ENCODE results near the gene ZNF474. TPM values are rescaled to one million over a fixed set of nuclear protein-coding genes. Genes with fewer than 3 reads are reported as not detected.

Gene ZNF474
- total RNA-seq, 1 donor from 2014 or later = 2.6 TPM

DNA sequence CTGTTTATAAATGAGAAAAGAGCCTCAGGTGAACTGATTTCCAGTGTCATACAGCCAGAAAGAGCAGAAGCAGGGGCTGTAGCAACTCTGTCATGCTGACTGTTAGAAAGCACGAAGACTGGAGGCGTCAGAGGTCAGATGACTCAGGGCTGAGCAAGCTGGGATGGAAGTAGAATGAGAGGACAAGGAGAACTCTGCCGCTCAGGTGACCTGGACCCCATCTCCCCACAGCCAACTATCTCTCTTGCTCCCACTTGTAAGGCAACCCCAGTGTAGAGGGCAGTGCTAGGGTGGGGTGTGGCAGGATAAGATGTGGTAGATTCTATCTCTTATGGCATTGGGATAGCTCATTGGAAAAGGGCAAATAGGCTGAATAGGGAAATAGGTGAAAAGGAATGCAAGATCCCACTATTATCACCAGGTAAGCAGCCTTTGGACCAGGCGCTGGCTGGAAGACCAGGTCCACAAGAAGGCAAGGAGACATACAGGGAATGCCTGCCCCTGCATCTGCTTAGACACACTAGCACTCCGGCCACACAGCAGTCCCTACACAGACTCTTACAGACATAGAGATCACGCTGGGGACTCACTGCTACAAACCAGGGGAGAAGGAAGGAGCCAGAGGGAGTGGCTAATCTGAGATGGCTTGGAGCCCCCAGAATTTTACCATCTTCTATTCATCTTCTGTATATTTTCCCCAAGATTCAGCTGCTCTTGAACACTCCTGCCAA, 30.1 kb upstream of the ZNF474 start:
- no peaks in the 10 kb centered on the region for H3K4me1 ChIP-seq (ENCODE audit: control insufficient read depth in 3 of 3, insufficient read depth in 3 of 3, low read length in 3 of 3)
- no peak overlapping the region for H3K27ac ChIP-seq (ENCODE audit: low read depth, low read length)
- H3K9me3 ChIP-seq (ENCODE audit: control insufficient read depth in 3 of 3, low read length in 3 of 3) = no peaks in the 10 kb centered on the region
- no peaks in the 10 kb centered on the region for H3K36me3 ChIP-seq (ENCODE audit: control insufficient read depth in 3 of 3, insufficient read depth in 3 of 3, low read length in 3 of 3)
- no peak overlapping the region for H3K4me3 ChIP-seq (ENCODE audit: low read length in 3 of 3)
- H3K27me3 ChIP-seq (ENCODE audit: control insufficient read depth in 3 of 3, insufficient read depth in 3 of 3, low read length in 3 of 3) = no peaks in the 10 kb centered on the region
- H3K9ac ChIP-seq (ENCODE audit: low read depth in 1 of 3, low read length in 3 of 3) = no peak overlapping the region

DNA sequence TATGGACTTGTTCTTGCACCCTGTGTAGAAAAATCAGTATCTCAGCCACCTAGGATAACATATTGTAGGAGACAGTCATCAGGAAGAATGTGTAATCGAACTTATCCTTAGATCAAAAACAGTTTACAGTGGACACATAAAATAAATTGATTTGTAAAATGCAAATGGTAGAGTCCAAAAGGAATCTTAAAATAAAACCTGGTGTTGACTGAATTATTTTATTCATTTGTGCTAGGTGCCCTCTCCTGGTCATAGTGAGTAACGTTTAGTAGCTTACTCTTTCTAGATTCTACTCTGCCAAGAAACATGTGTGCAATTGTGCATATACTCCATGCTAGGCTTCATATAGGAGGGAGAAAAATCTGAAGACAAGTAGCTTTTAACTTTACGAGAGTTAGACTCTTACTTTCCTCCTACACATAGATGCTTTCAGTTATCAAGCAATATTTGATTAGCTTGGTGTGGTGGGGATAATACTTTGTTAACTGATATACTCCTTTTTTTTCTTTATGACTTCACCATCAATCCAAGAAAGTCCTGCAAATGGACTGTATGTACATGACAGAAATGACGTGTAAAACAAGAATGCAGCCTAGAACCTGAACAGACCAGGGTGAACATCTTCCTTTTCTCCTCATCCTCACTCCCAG, 27.6 kb upstream of the ZNF474 start:
- no peak overlapping the region for H3K9ac ChIP-seq (ENCODE audit: low read depth in 1 of 3, low read length in 3 of 3)
- H3K27me3 ChIP-seq (ENCODE audit: control insufficient read depth in 3 of 3, insufficient read depth in 3 of 3, low read length in 3 of 3) = no peaks in the 10 kb centered on the region
- H3K4me1 ChIP-seq (ENCODE audit: control insufficient read depth in 3 of 3, insufficient read depth in 3 of 3, low read length in 3 of 3) = no peaks in the 10 kb centered on the region
- no peaks in the 10 kb centered on the region for H3K9me3 ChIP-seq (ENCODE audit: control insufficient read depth in 3 of 3, low read length in 3 of 3)
- H3K4me3 ChIP-seq (ENCODE audit: low read length in 3 of 3) = no peak overlapping the region
- H3K27ac ChIP-seq (ENCODE audit: low read depth, low read length) = no peak overlapping the region
- H3K36me3 ChIP-seq (ENCODE audit: control insufficient read depth in 3 of 3, insufficient read depth in 3 of 3, low read length in 3 of 3) = no peaks in the 10 kb centered on the region

DNA sequence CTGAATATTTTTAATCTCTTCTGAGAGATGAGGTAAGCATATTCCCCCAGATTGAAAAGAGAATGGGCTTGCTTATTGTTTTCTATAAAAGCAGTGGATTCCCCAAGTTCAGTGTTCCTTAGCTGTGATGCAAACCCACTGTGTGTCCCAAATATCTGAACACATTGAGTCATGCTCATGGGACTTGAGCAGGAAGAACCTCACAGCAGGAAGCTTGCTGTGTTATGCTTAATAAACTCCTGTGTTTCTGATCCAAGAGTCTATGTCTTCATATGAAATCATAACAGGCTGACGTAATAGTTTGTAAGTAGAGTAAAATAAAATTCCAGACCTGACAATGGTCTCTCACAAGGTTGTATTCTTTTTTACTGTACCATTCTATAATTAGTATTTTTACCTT, 26.5 kb upstream of the ZNF474 start:
- H3K27ac ChIP-seq (ENCODE audit: low read depth, low read length) = no peak overlapping the region
- no peaks in the 10 kb centered on the region for H3K36me3 ChIP-seq (ENCODE audit: control insufficient read depth in 3 of 3, insufficient read depth in 3 of 3, low read length in 3 of 3)
- H3K9ac ChIP-seq (ENCODE audit: low read depth in 1 of 3, low read length in 3 of 3) = no peak overlapping the region

DNA sequence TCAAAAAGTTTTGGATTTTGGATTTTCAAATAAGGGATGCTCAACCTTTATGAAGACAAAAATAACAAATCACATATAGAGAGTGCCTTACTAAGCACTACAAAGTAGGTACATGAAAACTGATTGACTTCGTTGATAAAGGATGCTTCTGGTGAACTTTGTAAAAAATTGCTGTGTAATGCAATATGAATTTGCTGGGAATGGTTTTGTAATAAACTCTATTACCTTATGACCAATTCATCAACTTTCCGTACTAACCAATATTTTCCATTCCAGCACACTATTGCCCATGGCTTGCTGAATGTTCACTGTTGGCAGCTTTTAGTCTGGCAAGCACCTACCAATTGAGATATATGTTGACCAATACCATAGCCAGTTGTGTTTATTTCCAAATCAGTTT, 23.4 kb upstream of the ZNF474 start:
- H3K4me3 ChIP-seq (ENCODE audit: low read length in 3 of 3) = no peak overlapping the region
- H3K9me3 ChIP-seq (ENCODE audit: control insufficient read depth in 3 of 3, low read length in 3 of 3) = no peaks in the 10 kb centered on the region
- H3K27ac ChIP-seq (ENCODE audit: low read depth, low read length) = no peak overlapping the region
- no peaks in the 10 kb centered on the region for H3K4me1 ChIP-seq (ENCODE audit: control insufficient read depth in 3 of 3, insufficient read depth in 3 of 3, low read length in 3 of 3)
- H3K27me3 ChIP-seq (ENCODE audit: control insufficient read depth in 3 of 3, insufficient read depth in 3 of 3, low read length in 3 of 3) = no peaks in the 10 kb centered on the region
- no peaks in the 10 kb centered on the region for H3K36me3 ChIP-seq (ENCODE audit: control insufficient read depth in 3 of 3, insufficient read depth in 3 of 3, low read length in 3 of 3)
- no peak overlapping the region for H3K9ac ChIP-seq (ENCODE audit: low read depth in 1 of 3, low read length in 3 of 3)

More for the DNA sequence above, 26.5 kb upstream of the ZNF474 start:
- Histone ChIP-seq H3K9me3 (ENCODE audit: control insufficient read depth in 3 of 3, low read length in 3 of 3) (no peaks in the 10 kb centered on the region), H3K27me3 (ENCODE audit: control insufficient read depth in 3 of 3, insufficient read depth in 3 of 3, low read length in 3 of 3) (no peaks in the 10 kb centered on the region), H3K4me3 (ENCODE audit: low read length in 3 of 3) (no peak overlapping the region), H3K4me1 (ENCODE audit: control insufficient read depth in 3 of 3, insufficient read depth in 3 of 3, low read length in 3 of 3) (no peaks in the 10 kb centered on the region)

DNA sequence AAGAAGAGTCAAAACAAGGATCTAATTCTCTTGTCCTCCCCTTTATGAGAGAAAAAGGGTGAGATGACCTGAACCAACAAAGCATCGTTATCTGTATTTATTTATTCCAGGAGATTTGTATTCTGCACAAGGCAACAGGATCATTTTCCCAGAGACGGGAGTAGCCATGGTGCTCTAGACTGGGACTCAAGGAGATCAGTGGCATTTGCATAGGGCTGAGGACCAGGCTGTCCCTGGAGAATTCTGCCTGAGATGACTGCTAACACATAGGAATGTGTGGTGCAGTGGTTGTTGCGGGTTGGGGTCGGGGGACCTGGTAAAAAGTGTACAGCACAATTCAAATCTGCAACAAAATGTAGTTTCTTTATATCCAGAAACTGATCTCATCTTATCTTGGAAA, 22.3 kb upstream of the ZNF474 start:
- Histone ChIP-seq H3K27ac (ENCODE audit: low read depth, low read length) (no peak overlapping the region), H3K9me3 (ENCODE audit: control insufficient read depth in 3 of 3, low read length in 3 of 3) (no peaks in the 10 kb centered on the region)

DNA sequence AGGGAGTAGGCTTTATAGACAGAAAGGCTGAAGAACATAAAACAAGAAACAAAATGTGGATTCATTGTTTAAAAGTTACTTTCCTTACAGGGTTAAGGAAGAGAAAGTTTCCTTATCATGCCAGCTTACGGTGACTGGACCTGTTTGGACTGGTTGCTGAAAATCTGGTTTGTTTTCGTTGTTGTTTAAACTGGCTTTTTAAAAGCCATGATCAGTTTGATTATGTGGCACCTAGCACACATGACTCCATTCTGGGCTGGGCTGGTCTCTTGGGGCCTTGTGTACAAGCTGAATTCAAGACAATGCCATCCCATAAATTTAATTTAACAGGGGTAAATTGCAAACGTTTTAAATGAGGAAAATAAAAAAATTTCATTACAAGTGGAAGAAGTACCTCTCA, 18.4 kb upstream of the ZNF474 start:
- no peaks in the 10 kb centered on the region for H3K9me3 ChIP-seq (ENCODE audit: control insufficient read depth in 3 of 3, low read length in 3 of 3)
- H3K9ac ChIP-seq (ENCODE audit: low read depth in 1 of 3, low read length in 3 of 3) = no peak overlapping the region
- no peaks in the 10 kb centered on the region for H3K4me1 ChIP-seq (ENCODE audit: control insufficient read depth in 3 of 3, insufficient read depth in 3 of 3, low read length in 3 of 3)
- H3K36me3 ChIP-seq (ENCODE audit: control insufficient read depth in 3 of 3, insufficient read depth in 3 of 3, low read length in 3 of 3) = no peaks in the 10 kb centered on the region
- no peak overlapping the region for H3K4me3 ChIP-seq (ENCODE audit: low read length in 3 of 3)
- H3K27ac ChIP-seq (ENCODE audit: low read depth, low read length) = no peak overlapping the region
- no peaks in the 10 kb centered on the region for H3K27me3 ChIP-seq (ENCODE audit: control insufficient read depth in 3 of 3, insufficient read depth in 3 of 3, low read length in 3 of 3)

More for the DNA sequence above, 22.3 kb upstream of the ZNF474 start:
- Histone ChIP-seq H3K4me1 (ENCODE audit: control insufficient read depth in 3 of 3, insufficient read depth in 3 of 3, low read length in 3 of 3) (no peaks in the 10 kb centered on the region), H3K4me3 (ENCODE audit: low read length in 3 of 3) (no peak overlapping the region), H3K36me3 (ENCODE audit: control insufficient read depth in 3 of 3, insufficient read depth in 3 of 3, low read length in 3 of 3) (no peaks in the 10 kb centered on the region), H3K9ac (ENCODE audit: low read depth in 1 of 3, low read length in 3 of 3) (no peak overlapping the region), H3K27me3 (ENCODE audit: control insufficient read depth in 3 of 3, insufficient read depth in 3 of 3, low read length in 3 of 3) (no peaks in the 10 kb centered on the region)

DNA sequence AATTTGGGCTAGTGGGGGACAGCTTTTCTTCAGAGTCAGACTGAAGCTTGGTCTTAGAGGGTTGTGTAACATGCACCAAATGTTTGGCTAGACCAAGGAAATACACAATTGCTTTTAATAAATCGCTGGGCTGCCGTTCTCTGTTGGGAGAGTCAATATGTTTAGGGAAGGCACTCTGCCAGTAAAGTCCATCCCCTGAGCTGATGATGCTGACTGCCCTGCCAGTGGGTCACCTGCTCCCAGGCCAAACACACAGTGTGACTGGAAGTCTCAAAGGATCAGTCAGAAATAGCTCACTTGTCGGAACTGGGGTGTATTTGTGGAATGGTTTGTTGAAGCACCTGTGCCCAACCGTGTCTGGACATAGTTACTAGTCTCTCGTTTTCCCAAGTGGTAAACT, 17.9 kb upstream of the ZNF474 start:
- H3K4me1 ChIP-seq (ENCODE audit: control insufficient read depth in 3 of 3, insufficient read depth in 3 of 3, low read length in 3 of 3) = no peaks in the 10 kb centered on the region
- H3K36me3 ChIP-seq (ENCODE audit: control insufficient read depth in 3 of 3, insufficient read depth in 3 of 3, low read length in 3 of 3) = no peaks in the 10 kb centered on the region
- H3K9ac ChIP-seq (ENCODE audit: low read depth in 1 of 3, low read length in 3 of 3) = no peak overlapping the region
- no peak overlapping the region for H3K27ac ChIP-seq (ENCODE audit: low read depth, low read length)
- H3K4me3 ChIP-seq (ENCODE audit: low read length in 3 of 3) = no peak overlapping the region
- H3K27me3 ChIP-seq (ENCODE audit: control insufficient read depth in 3 of 3, insufficient read depth in 3 of 3, low read length in 3 of 3) = no peaks in the 10 kb centered on the region
- H3K9me3 ChIP-seq (ENCODE audit: control insufficient read depth in 3 of 3, low read length in 3 of 3) = no peaks in the 10 kb centered on the region

DNA sequence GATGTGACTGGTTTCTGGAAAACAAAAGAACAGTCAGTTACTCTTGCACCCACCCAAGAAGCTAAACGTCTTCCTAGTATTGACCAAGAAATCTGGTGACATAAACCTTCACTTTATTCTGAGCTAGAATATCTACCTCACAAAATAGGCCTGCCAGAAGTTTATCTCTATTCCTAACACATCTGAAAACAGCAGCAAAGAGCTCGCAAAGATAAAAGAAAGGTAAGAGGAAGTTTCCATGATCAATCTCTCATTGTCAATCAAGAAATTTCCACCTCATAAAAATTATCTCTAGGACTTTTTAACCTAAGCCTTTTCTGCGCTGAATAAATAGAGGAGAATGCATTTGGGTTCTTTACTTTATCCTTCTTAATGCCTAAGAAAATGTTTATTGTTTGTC, 17.3 kb upstream of the ZNF474 start:
- H3K9me3 ChIP-seq (ENCODE audit: control insufficient read depth in 3 of 3, low read length in 3 of 3) = no peaks in the 10 kb centered on the region
- no peaks in the 10 kb centered on the region for H3K36me3 ChIP-seq (ENCODE audit: control insufficient read depth in 3 of 3, insufficient read depth in 3 of 3, low read length in 3 of 3)
- no peak overlapping the region for H3K9ac ChIP-seq (ENCODE audit: low read depth in 1 of 3, low read length in 3 of 3)
- H3K4me3 ChIP-seq (ENCODE audit: low read length in 3 of 3) = no peak overlapping the region
- H3K4me1 ChIP-seq (ENCODE audit: control insufficient read depth in 3 of 3, insufficient read depth in 3 of 3, low read length in 3 of 3) = no peaks in the 10 kb centered on the region
- H3K27ac ChIP-seq (ENCODE audit: low read depth, low read length) = no peak overlapping the region
- H3K27me3 ChIP-seq (ENCODE audit: control insufficient read depth in 3 of 3, insufficient read depth in 3 of 3, low read length in 3 of 3) = no peaks in the 10 kb centered on the region

DNA sequence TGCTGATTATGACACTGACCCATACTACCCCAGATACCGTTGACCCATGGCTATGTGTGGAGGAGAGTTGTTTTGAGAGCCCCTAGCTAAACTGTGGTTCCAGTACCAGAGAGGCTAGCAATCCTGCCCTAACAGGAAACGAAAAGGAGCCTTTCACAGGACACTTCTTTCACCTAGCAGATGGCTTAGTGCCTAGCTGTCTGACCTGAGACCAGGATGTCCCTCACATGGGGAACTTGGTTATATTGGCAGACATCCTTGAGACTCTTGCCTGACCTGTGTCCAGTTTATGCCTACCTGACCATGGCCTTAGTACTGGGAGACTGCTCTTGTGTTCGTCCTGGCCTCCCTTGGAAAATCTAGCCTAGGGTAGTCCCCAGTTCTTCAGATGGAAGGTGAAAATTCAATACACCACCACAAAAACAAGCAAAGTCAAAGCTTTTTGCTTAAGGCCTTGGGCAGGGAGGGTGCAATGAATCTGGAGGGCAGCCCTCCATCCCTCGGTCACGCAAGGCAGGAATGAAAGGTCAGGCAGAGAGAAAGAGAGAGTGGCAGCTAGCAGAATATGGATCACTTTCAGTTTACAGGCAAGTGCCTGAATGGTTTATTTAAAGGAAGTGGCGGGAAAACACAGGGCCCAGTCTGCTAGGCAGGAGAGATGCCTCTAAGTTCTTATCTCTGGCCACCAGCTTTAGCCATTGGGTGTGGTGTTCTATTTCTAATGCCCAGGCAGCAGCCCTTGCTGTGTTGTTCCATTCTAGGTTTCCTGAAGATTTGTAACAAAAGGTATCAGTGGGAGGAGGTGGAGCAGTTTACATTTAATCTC, 16.4 kb upstream of the ZNF474 start:
- no peak overlapping the region for H3K27ac ChIP-seq (ENCODE audit: low read depth, low read length)
- no peak overlapping the region for H3K4me3 ChIP-seq (ENCODE audit: low read length in 3 of 3)
- no peaks in the 10 kb centered on the region for H3K4me1 ChIP-seq (ENCODE audit: control insufficient read depth in 3 of 3, insufficient read depth in 3 of 3, low read length in 3 of 3)
- H3K9me3 ChIP-seq (ENCODE audit: control insufficient read depth in 3 of 3, low read length in 3 of 3) = no peaks in the 10 kb centered on the region
- H3K27me3 ChIP-seq (ENCODE audit: control insufficient read depth in 3 of 3, insufficient read depth in 3 of 3, low read length in 3 of 3) = no peaks in the 10 kb centered on the region
- no peaks in the 10 kb centered on the region for H3K36me3 ChIP-seq (ENCODE audit: control insufficient read depth in 3 of 3, insufficient read depth in 3 of 3, low read length in 3 of 3)
- H3K9ac ChIP-seq (ENCODE audit: low read depth in 1 of 3, low read length in 3 of 3) = no peak overlapping the region

DNA sequence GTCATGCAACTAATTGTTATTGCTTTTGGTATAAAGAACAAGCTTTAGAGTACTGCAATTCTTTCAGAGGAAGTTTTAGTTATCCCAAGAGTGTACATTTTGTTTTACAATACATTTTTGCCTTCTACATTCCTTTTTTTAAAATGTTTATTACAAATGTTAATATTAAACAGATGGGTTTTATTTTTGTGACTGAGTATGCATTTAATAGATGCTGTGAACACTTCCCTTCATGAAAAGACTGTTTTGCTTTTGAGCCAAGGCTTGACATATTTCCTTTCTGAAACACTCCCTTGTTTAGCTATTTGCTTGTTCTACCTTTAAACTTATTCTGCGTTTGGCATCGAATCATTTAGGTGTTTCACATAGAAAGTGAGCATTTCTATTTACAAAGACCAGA, 14.8 kb upstream of the ZNF474 start:
- Histone ChIP-seq H3K27ac (ENCODE audit: low read depth, low read length) (no peak overlapping the region), H3K9ac (ENCODE audit: low read depth in 1 of 3, low read length in 3 of 3) (no peak overlapping the region), H3K36me3 (ENCODE audit: control insufficient read depth in 3 of 3, insufficient read depth in 3 of 3, low read length in 3 of 3) (no peaks in the 10 kb centered on the region), H3K4me3 (ENCODE audit: low read length in 3 of 3) (no peak overlapping the region), H3K4me1 (ENCODE audit: control insufficient read depth in 3 of 3, insufficient read depth in 3 of 3, low read length in 3 of 3) (no peaks in the 10 kb centered on the region), H3K9me3 (ENCODE audit: control insufficient read depth in 3 of 3, low read length in 3 of 3) (no peaks in the 10 kb centered on the region), H3K27me3 (ENCODE audit: control insufficient read depth in 3 of 3, insufficient read depth in 3 of 3, low read length in 3 of 3) (no peaks in the 10 kb centered on the region)

Data from skeletal muscle tissue (tissue), 4 donors.